ENCODE data around the gene LRRC41.
"Not testable (repeated sequence)": the region's sequence is repeated elsewhere in the genome, so short reads cannot be mapped to it uniquely, and the experiment has no call there.

The LRRC41 gene

DNA sequence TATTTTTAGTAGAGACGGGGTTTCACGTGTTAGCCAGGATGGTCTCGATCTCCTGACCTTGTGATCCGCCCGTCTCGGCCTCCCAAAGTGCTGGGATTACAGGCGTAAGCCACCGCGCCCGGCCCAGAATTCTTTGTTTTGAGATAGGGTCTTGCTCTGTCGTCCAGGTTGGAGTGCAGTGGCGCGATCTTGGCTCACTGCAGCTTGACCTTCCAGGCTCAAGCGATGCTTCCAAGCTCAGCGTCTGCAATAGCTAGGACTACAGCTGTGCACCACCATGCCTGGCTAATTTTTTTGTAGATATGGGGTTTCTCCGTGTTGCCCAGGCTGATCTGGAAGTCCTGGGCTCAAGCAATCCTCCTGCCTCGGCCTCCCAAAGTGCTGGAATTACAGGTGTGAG is 57.3 kb downstream of the LRRC41 start:
- not testable (repeated sequence) for DNase-seq

DNA sequence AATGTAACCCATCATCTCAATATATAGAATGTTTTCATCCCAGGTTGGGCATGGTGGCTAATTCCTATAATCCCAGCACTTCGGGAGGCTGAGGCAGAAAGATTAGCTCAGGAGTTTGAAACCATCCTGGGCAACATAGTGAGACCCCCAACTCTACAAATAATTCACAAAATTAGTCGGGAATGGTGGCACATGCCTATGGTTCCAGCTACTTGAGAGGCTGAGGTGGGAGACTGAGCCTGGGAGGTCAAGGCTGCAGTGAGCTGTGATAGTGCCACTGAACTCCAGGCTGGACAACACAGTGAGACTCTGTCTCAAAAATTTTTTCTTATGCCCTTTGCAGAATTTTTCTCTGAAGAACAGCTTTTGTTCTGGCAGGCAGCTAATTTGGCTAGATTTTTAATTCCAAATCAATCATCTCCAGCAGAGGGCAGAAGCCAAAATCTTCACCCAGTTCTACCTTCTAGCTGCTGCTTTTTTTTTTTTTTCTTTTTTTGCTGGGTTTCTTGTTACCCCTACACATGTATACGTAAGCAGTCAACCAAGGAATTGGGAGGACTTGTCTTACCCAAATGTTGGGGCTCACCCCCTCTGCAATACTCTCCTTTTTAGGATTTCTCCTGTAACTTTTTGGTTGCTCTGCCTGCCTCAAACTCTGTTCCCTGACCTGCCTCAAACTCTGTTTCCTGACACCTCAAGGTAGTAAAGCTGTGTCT is 58.6 kb downstream of the LRRC41 start:
- DNase-seq = no peak

DNA sequence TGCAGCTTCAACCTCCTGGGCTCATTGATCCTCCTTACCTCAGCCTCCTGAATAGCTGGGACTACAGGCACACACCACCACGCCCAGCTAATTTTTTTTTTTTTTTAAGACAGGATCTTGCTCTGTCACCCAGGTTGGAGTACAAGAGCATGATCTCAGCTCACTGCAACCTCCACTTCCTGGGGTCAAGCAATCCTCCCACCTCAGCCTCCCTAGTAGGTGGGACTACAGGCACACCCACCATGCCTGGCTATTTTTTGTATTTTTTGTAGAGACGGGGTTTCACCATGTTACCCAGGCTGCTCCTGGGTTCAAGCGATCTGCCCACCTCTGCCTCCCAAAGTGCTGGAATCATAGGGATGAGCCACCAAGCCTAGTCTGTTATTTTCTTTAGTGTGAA is 59.6 kb downstream of the LRRC41 start:
- not testable (repeated sequence) for DNase-seq

DNA sequence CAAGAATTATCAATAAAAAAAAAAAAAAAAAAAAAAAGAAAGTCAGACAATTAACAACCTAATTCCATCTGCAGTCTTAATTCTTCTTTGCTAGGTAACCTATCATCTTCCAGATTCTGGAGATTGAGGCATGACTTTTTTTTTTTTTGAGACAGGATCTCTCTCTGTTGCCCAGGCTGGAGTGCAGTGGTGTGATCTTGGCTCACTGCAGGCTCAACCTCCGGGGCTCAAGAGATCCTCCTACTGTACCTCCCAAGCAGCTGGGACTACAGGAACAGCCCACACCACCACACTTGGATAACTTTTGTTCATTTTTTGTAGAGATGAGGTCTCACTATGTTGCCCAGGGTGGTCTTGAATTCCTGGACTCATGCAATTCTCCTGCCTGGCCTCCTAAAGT is 60.5 kb downstream of the LRRC41 start:
- DNase-seq = no peak

DNA sequence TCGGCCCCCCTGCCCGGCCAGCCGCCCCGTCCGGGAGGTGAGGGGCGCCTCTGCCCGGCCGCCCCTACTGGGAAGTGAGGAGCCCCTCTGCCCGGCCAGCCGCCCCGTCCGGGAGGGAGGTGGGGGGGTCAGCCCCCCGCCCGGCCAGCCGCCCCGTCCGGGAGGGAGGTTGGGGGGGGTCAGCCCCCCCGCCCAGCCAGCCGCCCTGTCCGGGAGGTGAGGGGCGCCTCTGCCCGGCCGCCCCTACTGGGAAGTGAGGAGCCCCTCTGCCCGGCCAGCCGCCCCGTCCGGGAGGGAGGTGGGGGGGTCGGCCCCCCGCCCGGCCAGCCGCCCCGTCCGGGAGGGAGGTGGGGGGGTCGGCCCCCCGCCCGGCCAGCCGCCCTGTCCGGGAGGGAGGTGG is 61.7 kb downstream of the LRRC41 start:
- not testable (repeated sequence) for DNase-seq

DNA sequence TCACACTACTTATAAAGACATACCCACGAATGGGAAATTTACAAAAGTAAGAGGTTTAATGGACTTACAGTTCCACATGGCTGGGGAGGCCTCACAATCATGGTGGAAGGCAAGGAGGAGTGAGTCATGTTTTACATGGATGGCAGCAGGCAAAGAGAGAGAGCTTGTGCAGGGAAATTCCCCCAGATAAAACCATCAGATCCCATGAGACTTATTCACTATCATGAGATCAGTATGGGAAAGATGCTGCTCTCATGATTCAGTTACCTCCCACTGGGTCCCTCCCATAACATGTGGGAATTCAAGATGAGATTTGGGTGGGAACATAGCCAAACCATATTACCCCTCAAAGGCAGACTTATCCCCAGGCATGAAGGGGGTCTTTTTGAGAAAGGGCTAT is 64.6 kb downstream of the LRRC41 start:
- not testable (repeated sequence) for DNase-seq

DNA sequence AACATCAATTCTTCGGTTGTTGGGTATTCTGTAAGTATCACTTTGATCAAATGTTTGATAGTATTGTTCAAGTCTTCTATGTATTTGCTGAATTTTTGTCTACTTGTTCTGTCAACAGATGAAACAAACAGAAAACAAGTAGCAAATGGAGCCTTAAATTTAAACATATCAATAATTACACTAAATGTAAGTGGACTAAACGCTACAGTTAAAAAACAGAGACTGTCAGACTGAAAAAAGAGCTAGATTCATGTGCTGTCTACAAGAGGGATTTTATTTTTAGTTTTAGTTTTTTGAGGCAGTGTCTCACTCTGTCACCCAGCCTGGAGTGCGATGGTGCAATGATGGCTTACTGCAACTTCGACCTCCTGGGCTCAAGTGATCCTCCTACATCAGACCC is 66.5 kb downstream of the LRRC41 start:
- no peak for DNase-seq

DNA sequence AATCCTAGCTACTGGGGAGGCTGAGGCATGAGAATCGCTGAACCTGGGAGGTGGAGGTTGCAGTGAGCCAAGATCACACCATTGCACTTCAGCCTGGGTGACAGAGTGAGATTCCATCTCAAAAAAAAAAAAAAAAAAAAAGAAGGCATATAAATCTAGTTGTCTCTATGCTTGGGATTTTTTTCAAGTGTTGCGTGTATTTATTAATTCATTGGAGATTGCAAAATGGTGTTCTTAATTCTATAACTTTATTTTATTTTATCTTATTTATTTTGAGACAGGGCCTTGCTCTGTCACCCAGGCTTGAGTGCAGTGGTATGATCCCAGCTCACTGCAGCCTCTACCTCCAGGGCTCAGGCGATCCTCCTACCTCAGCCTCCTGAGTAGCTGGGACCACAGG is 72.2 kb downstream of the LRRC41 start:
- DNase-seq = not testable (repeated sequence)

Measured in nucleus accumbens (tissue), 56 donors.